ENCODE results near the gene WTAP.

DNA sequence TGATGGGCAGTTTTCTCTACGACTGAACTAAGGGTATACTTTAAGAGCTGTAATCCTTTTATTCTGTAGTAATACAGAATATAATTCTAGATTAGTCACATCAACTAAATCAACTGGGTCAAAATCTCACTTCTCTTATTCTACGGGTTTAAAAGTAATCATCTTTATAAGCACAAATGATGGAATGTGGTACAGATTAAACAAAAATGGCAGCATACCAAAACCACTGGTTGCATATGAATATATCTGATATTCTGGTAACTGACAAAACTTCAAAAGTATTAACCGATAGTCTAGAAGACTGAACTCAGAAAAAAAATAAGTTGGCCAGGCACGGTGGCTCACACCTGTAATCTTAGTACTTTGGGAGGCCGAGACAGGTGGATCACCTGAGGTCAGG, 41.3 kb upstream of the WTAP start:
- TF ChIP-seq EZH2 (IDR thresholded peaks at IDR 0.05; ENCODE audit: low read depth) = no peak
- TF ChIP-seq, protein P1, sequence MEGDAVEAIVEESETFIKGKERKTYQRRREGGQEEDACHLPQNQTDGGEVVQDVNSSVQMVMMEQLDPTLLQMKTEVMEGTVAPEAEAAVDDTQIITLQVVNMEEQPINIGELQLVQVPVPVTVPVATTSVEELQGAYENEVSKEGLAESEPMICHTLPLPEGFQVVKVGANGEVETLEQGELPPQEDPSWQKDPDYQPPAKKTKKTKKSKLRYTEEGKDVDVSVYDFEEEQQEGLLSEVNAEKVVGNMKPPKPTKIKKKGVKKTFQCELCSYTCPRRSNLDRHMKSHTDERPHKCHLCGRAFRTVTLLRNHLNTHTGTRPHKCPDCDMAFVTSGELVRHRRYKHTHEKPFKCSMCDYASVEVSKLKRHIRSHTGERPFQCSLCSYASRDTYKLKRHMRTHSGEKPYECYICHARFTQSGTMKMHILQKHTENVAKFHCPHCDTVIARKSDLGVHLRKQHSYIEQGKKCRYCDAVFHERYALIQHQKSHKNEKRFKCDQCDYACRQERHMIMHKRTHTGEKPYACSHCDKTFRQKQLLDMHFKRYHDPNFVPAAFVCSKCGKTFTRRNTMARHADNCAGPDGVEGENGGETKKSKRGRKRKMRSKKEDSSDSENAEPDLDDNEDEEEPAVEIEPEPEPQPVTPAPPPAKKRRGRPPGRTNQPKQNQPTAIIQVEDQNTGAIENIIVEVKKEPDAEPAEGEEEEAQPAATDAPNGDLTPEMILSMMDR (conservative IDR thresholded peaks at IDR 0.05) = no peak
